ENCODE data around the gene ATG14.
A peak's percentile ranks its signal among the peaks of the same experiment; 100 is the strongest.

The ATG14 gene

GRCh38 chr14:55339770-55340169 is 71.9 kb downstream of the ATG14 start:
- Histone ChIP-seq H3K9me3 (ENCODE audit: control insufficient read depth, insufficient read depth, low read depth, low read length) (no peaks in the 10 kb centered on the region), H3K36me3 (ENCODE audit: control insufficient read depth in 2 of 2, insufficient read depth in 1 of 2, low read length in 2 of 2) (peaks cover 0 to 4% of the 10 kb centered on the region in 2 experiments; a peak in 1 of 3 replicates), H3K4me1 (ENCODE audit: control insufficient read depth, insufficient read depth, low read length) (peaks cover 20% of the 10 kb centered on the region), H3K27ac (ENCODE audit: extremely low read depth, low read depth, low read length) (no peak overlapping the region), H3K4me3 (ENCODE audit: low read depth, low read length) (no peak overlapping the region)
- TF ChIP-seq SCRT2 (tag by site-specific recombination; IDR thresholded peaks at IDR 0.05) (peak; percentile 87), ZNF221 (tag by site-specific recombination; IDR thresholded peaks at IDR 0.05; ENCODE audit: borderline replicate concordance) (no peak), SCRT1 (tag by site-specific recombination; IDR thresholded peaks at IDR 0.05; ENCODE audit: borderline replicate concordance) (0 out of 2 replicates have a peak, but pooled peaks have one; percentile 60), ZFHX2 (tag by site-specific recombination; conservative IDR thresholded peaks at IDR 0.05) (peak; percentile 29; the same call in 1 of the 2 replicates), ZNF518A (tag by site-specific recombination; conservative IDR thresholded peaks at IDR 0.05; ENCODE audit: low read depth) (no peak)
- POLR2A ChIA-PET, result no interaction called here
- CTCF ChIA-PET, result no interaction called here

- Histone ChIP-seq H3K36me3 (ENCODE audit: control insufficient read depth in 2 of 2, insufficient read depth in 1 of 2, low read length in 2 of 2) (peaks cover 0 to 4% of the 10 kb centered on the region in 2 experiments; a peak in 1 of 3 replicates), H3K4me1 (ENCODE audit: control insufficient read depth, insufficient read depth, low read length) (peaks cover 38% of the 10 kb centered on the region), H3K27ac (ENCODE audit: extremely low read depth, low read depth, low read length) (no peak overlapping the region), H3K9me3 (ENCODE audit: control insufficient read depth, insufficient read depth, low read depth, low read length) (no peaks in the 10 kb centered on the region), H3K4me3 (ENCODE audit: low read depth, low read length) (no peak overlapping the region)
- ChIA-PET POLR2A (no interaction called here), CTCF (interaction anchor here (1.2 kb wide), 1 partner anchor 18 kb away, joined by 4 read pairs; no protein-coding TSS in a partner anchor)
- TF ChIP-seq ZNF274 (IDR thresholded peaks at IDR 0.05; ENCODE audit: low read length) (no peak), ZNF274 (tag by site-specific recombination; IDR thresholded peaks at IDR 0.05; ENCODE audit: borderline replicate concordance) (no peak), ZNF639 (tag by site-specific recombination; IDR thresholded peaks at IDR 0.05) (no peak), ZNF561 (tag by site-specific recombination; IDR thresholded peaks at IDR 0.05; ENCODE audit: borderline replicate concordance) (no peak), ZNF354C (tag by site-specific recombination; IDR thresholded peaks at IDR 0.05; ENCODE audit: borderline replicate concordance, low read depth) (no peak), PRDM2 (tag by site-specific recombination; IDR thresholded peaks at IDR 0.05; ENCODE audit: borderline replicate concordance) (no peak), ZNF449 (tag by site-specific recombination; IDR thresholded peaks at IDR 0.05) (no peak), ZNF48 (tag by site-specific recombination; IDR thresholded peaks at IDR 0.05) (no peak), ZNF138 (tag by site-specific recombination; IDR thresholded peaks at IDR 0.05; ENCODE audit: borderline replicate concordance) (no peak), ZNF146 (tag by site-specific recombination; IDR thresholded peaks at IDR 0.05) (no peak), ZNF654 (tag by site-specific recombination; IDR thresholded peaks at IDR 0.05; ENCODE audit: low read depth) (no peak), SP7 (tag by site-specific recombination; IDR thresholded peaks at IDR 0.05) (no peak), ZNF112 (tag by site-specific recombination; IDR thresholded peaks at IDR 0.05) (no peak), ZNF302 (tag by site-specific recombination; IDR thresholded peaks at IDR 0.05; ENCODE audit: low read depth) (no peak), ZNF585B (tag by site-specific recombination; IDR thresholded peaks at IDR 0.05) (no peak), ZNF830 (tag by site-specific recombination; IDR thresholded peaks at IDR 0.05; ENCODE audit: low read depth) (no peak), GLI2 (tag by site-specific recombination; IDR thresholded peaks at IDR 0.05; ENCODE audit: borderline replicate concordance, low read depth) (no peak)
These were observed 74.9 kb downstream of the ATG14 start for GRCh38 chr14:55336691-55337090.
